Activated gamma-delta T cell treated with anti-CD3 and anti-CD28 coated beads, Interleukin-2, amount 50 U/mL, for 16 hours (primary cell): ENCODE data around the gene ACP3.

Experiments
- DNase-seq: peaks from one replicate; pipeline ENCODE4 v3.0.0-alpha.2; 2020; ENCODE audit warnings: low read depth

The ACP3 gene

GRCh38 chr3:132406587-132406986, 89.4 kb downstream of the ACP3 start:
- no peak for DNase-seq

- DNase-seq = no peak
Measured at GRCh38 chr3:132407025-132407424, 89.8 kb downstream of the ACP3 start.
